LoVo (cell line): ENCODE data around the gene DNAJC9.
"Not testable (repeated sequence)": the region's sequence is repeated elsewhere in the genome, so short reads cannot be mapped to it uniquely, and the experiment has no call there.

Experiments used
- DNase-seq: peaks from one replicate; pipeline ENCODE4 v3.0.0-alpha.2; 2016; ENCODE audit warnings: low spot score

The DNAJC9 gene

GRCh38 chr10:73246646-73247508, at the start of gene DNAJC9:
TSS of gene DNAJC9 (minus strand) at chr10:73247255. CDS start at chr10:73247189, 66 bp downstream.
- DNase-seq, result peak; percentile 96

- DNase-seq, result no peak
Observed at GRCh38 chr10:73293461-73293860, 46.4 kb upstream of the DNAJC9 start.

GRCh38 chr10:73289958-73290357, 42.9 kb upstream of the DNAJC9 start:
- DNase-seq, result no peak

- DNase-seq, result no peak
Observed at GRCh38 chr10:73287441-73287840, 40.4 kb upstream of the DNAJC9 start.

GRCh38 chr10:73281097-73281496, 34.0 kb upstream of the DNAJC9 start:
- no peak for DNase-seq

- DNase-seq, result no peak
Observed at GRCh38 chr10:73264423-73264822, 17.4 kb upstream of the DNAJC9 start.

GRCh38 chr10:73263693-73264347, 16.8 kb upstream of the DNAJC9 start:
- DNase-seq, result peak; percentile 40

- no peak for DNase-seq
Observed at GRCh38 chr10:73262880-73263555, 16.0 kb upstream of the DNAJC9 start.

GRCh38 chr10:73262105-73262730, 15.2 kb upstream of the DNAJC9 start:
- peak; percentile 87 for DNase-seq

- DNase-seq, result no peak
Observed at GRCh38 chr10:73261362-73261995, 14.4 kb upstream of the DNAJC9 start.

GRCh38 chr10:73258612-73259011, 11.6 kb upstream of the DNAJC9 start:
- DNase-seq, result not testable (repeated sequence)

GRCh38 chr10:73253225-73253555, 6.1 kb upstream of the DNAJC9 start:
- peak; percentile 36 for DNase-seq

GRCh38 chr10:73252445-73253224, 5.6 kb upstream of the DNAJC9 start, which contains the start of gene MRPS16:
TSS of gene MRPS16 (minus strand) at chr10:73252644. CDS start at chr10:73252482, 162 bp downstream.
- peak; percentile 96 for DNase-seq

- peak; percentile 46 for DNase-seq
Observed at GRCh38 chr10:73251683-73252444, 4.8 kb upstream of the DNAJC9 start.

GRCh38 chr10:73248259-73248724, 1.2 kb upstream of the DNAJC9 start:
- no peak for DNase-seq

GRCh38 chr10:73247509-73248258, 629 bp upstream of the DNAJC9 start:
- DNase-seq, result no peak

- DNase-seq, result no peak
Observed at GRCh38 chr10:73246322-73246645, 771 bp downstream of the DNAJC9 start.

- DNase-seq, result no peak
Observed at GRCh38 chr10:73244866-73245477, 2.1 kb downstream of the DNAJC9 start.

GRCh38 chr10:73239908-73240307, 7.1 kb downstream of the DNAJC9 start:
- no peak for DNase-seq
